ENCODE data around the gene EMID1. TPM values are rescaled to one million over a fixed set of nuclear protein-coding genes. Genes with fewer than 3 reads are reported as not detected.

The EMID1 gene
- total RNA-seq, 1 experiment from 2014 or later: 10.0 TPM

GRCh38 chr22:29243874-29244446, 38.3 kb downstream of the EMID1 start:
- ChIA-PET CTCF (no interaction called here), POLR2A (interaction anchor here (1.9 kb wide), 1 partner anchor 38 kb away, joined by 8 read pairs; the partner anchor contains the start of gene EMID1)
- TF ChIP-seq CTCF (IDR thresholded peaks at IDR 0.05; ENCODE audit: insufficient read depth in 1 of 2, low read depth in 1 of 2, low read length in 1 of 2, severe bottlenecking in 1 of 2, unreplicated experiment in 1 of 2): no peak
- DNase-seq: no peak
- Mint-ChIP-seq H3K4me1 (ENCODE audit: low read depth, unreplicated experiment) (peaks cover 14% of the 10 kb centered on the region), H3K27ac (ENCODE audit: unreplicated experiment) (no peak overlapping the region), H3K27me3 (ENCODE audit: insufficient read depth, unreplicated experiment) (no peaks in the 10 kb centered on the region), H3K4me3 (ENCODE audit: unreplicated experiment) (no peak overlapping the region), H3K36me3 (ENCODE audit: insufficient read depth, unreplicated experiment) (no peaks in the 10 kb centered on the region), H3K9me3 (ENCODE audit: unreplicated experiment) (peaks cover 33% of the 10 kb centered on the region)
- no peaks in the 10 kb centered on the region for H3K27me3 ChIP-seq (replicated peaks; ENCODE audit: control insufficient read depth, insufficient read depth, low read length)
- intact Hi-C loops (cut with micrococcal nuclease; ENCODE audit: unreplicated experiment): loop anchor here (10.0 kb wide), 2 partner anchors 389 to 639 kb away; no protein-coding TSS in a partner anchor
- peaks cover 4% of the 10 kb centered on the region; the same call in 1 of the 2 replicates for H3K9me3 ChIP-seq
- H3K4me3 ChIP-seq (ENCODE audit: low read depth, low read length): no peak overlapping the region
- H3K36me3 ChIP-seq (ENCODE audit: control insufficient read depth, insufficient read depth, low read length): no peaks in the 10 kb centered on the region
- H3K4me1 ChIP-seq: peaks cover 22% of the 10 kb centered on the region
- no TSS peak for BruUV-seq (replicated peaks)

- Mint-ChIP-seq H3K27ac (ENCODE audit: unreplicated experiment) (peak overlapping the region; percentile 74), H3K4me3 (ENCODE audit: unreplicated experiment) (no peak overlapping the region), H3K36me3 (ENCODE audit: insufficient read depth, unreplicated experiment) (no peaks in the 10 kb centered on the region), H3K9me3 (ENCODE audit: unreplicated experiment) (peaks cover 25% of the 10 kb centered on the region), H3K27me3 (ENCODE audit: insufficient read depth, unreplicated experiment) (no peaks in the 10 kb centered on the region), H3K4me1 (ENCODE audit: low read depth, unreplicated experiment) (peaks cover 14% of the 10 kb centered on the region)
- CTCF ChIA-PET: interaction anchor here (0.6 to 2.0 kb wide), 11 partner anchors 9 to 204 kb away, joined by 3 to 40 read pairs (median 4); partner anchors contain the start of gene EMID1
- no peak overlapping the region for H3K4me3 ChIP-seq (ENCODE audit: low read depth, low read length)
- no TSS peak for BruUV-seq (replicated peaks)
- peaks cover 22% of the 10 kb centered on the region for H3K4me1 ChIP-seq
- POLR2A ChIA-PET: interaction anchor here (1.9 kb wide), 1 partner anchor 39 kb away, joined by 8 read pairs; the partner anchor contains the start of gene EMID1
- H3K36me3 ChIP-seq (ENCODE audit: control insufficient read depth, insufficient read depth, low read length): no peaks in the 10 kb centered on the region
- intact Hi-C loops (cut with micrococcal nuclease; ENCODE audit: unreplicated experiment): loop anchor here (1.0 to 10.0 kb wide), 6 partner anchors 39 to 640 kb away; partner anchors contain the start of gene KREMEN1
- DNase-seq: no peak
- H3K27me3 ChIP-seq (replicated peaks; ENCODE audit: control insufficient read depth, insufficient read depth, low read length): no peaks in the 10 kb centered on the region
- H3K9me3 ChIP-seq: peaks cover 4% of the 10 kb centered on the region; the same call in 1 of the 2 replicates
- TF ChIP-seq CTCF (IDR thresholded peaks at IDR 0.05; ENCODE audit: insufficient read depth in 1 of 2, low read depth in 1 of 2, low read length in 1 of 2, severe bottlenecking in 1 of 2, unreplicated experiment in 1 of 2): no peak
These were observed 39.3 kb downstream of the EMID1 start for GRCh38 chr22:29244785-29245625.
